GM19463 (cell line): Measurements from ENCODE around the gene LDLRAD2.
"Not testable (repeated sequence)": the region's sequence is repeated elsewhere in the genome, so short reads cannot be mapped to it uniquely, and the experiment has no call there.

Experiments used
- ATAC-seq: cut with Tn5 transposase; IDR thresholded peaks from one replicate; pipeline ENCODE4 v1.9.1; 2021; ENCODE audit warnings: mild to moderate bottlenecking, moderate library complexity; ENCODE audit not compliant: unreplicated experiment

The LDLRAD2 gene

DNA sequence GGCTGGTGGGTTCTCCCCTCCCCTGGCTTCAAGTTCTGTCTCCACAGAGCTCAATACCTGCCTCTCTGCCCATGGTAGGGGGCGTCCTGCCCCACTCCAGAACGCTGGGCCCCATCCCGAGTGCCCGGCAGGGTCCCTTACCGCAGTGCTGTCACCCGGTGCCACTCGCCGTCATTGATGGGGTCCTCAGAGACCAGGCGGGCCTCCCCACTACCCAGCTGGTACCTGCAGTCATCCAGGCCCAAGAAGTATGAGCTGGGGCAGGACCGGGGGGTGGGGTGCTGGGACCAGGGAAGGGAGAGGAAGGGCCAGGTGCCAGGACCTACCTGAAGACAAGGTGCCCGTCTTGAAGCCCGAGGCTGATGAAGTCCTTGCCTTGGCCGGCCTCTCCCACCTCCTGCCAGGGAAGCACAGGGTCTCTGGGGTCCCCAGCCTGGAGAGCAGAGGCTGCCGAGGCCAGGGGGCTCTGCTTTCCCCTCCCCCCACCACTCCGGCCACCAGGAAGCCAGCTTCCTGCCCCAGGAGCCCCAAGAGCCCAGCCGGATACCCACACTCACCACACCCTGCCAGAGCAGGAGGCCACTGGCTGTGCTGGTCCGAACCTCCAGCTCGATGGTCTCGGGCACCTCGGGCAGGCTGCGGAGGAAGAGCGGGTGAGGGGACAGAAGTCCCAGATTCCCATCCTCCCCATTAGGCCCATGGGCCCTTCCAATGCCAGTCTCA is 12.1 kb downstream of the LDLRAD2 start:
- ATAC-seq = no peak

DNA sequence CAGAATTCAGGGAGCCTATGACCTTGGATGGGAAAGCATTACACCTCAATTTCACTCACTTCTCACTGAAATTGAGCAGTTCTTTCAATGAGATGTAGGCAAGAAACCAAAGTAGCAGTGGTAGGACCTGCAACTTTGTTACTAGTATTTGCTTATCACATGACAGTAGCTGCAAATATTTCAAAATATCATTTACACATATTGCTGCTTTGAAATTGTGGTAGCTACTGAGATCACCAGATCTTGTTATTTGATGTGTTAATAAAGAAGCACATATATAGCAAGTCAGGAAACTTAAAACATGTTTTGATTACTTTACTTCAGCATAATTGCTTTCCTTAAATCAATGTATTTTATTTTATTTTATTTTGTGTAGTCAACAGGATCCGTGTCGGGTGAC is 12.9 kb downstream of the LDLRAD2 start:
- ATAC-seq = no peak

DNA sequence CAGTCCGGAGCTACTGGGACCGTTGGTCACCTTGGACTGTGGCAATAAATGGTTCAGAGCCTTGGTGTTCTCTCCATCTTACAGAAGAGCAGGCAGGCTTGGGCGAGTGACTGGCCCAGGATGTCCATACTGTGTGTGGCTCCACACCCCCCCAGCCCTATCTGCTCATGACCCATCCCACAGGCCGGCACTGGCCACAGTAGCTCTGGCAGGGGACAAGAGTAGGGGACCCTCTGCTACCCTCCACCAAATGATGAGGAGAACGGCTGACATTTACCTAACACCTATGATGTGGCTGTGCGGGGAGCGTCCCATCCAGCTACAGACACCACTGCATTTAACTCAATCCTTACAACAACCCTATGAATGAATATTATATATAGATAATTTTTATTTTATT is 13.3 kb downstream of the LDLRAD2 start:
- ATAC-seq = no peak

DNA sequence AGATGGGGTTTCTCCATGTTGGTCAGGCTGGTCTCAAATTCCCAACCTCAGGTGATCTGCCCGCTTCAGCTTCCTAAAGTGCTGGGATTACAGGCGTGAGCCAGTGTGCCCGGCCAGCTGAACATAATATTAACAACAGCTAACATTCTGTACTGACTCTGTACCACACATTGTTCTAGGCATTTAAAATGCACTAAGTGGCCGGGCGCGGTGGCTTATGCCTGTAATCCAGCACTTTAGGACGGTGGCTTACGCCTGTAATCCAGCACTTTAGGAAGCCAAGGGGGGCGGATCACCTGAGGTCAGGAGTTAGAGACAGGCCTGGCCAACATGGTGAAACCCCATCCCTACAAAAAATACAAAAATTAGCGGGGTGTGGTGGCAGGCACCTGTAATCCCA is 14.6 kb downstream of the LDLRAD2 start:
- not testable (repeated sequence) for ATAC-seq

GRCh38 chr1:21827141-21827679 is 15.1 kb downstream of the LDLRAD2 start:
- no peak for ATAC-seq

DNA sequence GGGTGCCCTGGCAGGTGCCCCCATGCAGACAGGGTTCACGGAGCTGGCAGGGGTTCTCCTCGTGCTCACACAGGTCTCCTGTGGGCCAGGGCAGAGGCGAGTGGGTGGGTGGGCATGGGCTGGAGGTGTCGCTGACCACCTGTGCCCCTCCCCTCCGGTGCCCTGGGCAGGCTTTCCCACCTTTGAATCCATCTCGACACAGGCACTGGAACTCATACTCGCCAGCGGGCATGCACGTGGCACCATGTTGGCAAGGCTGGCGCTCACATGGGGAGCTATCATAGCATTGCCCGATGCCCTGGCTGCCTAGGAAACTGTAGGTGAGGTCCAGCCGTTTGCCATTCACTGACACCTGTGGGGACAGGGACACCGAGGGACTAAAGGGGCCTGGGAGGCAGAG is 16.0 kb downstream of the LDLRAD2 start:
- no peak for ATAC-seq

GRCh38 chr1:21828506-21829210 is 16.6 kb downstream of the LDLRAD2 start:
- ATAC-seq = no peak

DNA sequence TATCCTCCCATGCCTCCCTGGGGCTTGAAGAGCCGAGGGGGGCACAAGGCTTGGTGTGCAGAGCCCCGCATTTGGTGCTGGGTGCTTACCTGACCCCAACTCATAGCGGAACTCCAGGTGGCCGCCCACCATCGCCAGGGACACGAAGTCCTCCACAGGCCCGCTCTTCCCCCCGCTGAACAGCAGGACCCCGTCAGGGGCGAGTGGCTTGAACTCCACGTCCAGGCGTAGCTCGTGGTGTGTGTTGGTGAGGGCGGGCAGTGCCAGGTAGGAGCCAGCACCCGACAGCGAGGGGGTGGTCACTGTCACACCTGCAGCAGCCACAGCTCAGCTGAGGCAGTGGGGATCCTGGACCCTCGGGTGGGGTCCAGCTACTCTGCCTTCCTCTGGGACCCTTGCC is 17.2 kb downstream of the LDLRAD2 start:
- no peak for ATAC-seq

- no peak for ATAC-seq
These were observed 18.9 kb downstream of the LDLRAD2 start for GRCh38 chr1:21830792-21831453.

DNA sequence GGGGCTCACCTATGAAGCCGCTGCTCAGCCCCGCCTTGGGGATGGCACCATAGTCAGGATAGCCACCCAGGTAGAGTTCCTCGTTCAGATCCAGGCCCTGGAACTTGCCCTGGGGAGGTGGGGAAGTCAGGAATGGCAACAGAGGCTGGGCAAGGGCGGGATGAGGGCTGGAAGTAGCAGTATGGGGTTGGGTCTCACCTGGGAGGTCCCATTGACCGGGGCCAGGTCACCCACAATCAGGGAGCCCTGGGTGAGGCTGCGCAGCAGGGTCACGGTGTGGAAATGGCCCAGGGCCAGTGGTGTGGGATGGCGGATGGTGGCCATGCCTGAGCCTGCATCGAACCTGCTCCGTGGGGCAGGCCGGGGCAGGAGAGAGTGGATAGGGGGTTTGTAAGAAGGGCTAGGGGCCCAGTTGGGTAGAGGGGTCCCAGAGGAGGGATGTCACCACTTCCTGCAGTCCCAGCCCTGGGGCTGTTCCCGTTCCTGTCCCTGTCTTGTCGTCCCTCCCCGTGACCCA is 19.4 kb downstream of the LDLRAD2 start:
- ATAC-seq = no peak

DNA sequence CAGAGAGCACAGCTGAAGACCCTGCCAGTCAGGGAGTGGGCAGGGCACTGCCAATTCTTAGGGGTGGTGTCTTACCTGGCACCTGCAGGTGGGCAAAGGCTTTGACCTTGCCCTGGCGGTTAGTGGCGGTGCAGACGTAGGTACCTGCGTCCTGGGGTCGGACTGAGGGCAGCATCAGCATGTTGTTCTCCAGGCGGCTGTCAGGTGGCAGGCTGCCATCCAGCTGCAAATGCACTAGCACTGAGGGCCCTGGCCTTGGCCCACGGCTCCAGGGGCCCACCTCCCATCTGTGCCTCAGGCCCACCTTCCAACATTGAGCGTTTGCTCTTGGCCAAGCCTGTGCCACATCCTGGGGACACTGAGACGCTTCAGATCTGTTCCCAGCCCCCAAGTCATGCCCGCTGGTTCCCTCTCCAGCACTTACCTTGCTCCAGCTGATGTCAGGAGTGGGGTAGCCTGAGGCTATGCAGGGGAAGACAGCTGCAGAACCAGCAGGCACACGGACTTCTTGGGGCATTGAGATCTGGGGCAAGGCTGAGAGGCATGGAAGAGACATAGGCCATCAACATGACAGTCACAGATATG is 21.4 kb downstream of the LDLRAD2 start:
- ATAC-seq = no peak

- ATAC-seq = no peak
These were observed 22.0 kb downstream of the LDLRAD2 start for GRCh38 chr1:21834094-21834493.

GRCh38 chr1:21834666-21835065 is 22.6 kb downstream of the LDLRAD2 start:
- no peak for ATAC-seq

DNA sequence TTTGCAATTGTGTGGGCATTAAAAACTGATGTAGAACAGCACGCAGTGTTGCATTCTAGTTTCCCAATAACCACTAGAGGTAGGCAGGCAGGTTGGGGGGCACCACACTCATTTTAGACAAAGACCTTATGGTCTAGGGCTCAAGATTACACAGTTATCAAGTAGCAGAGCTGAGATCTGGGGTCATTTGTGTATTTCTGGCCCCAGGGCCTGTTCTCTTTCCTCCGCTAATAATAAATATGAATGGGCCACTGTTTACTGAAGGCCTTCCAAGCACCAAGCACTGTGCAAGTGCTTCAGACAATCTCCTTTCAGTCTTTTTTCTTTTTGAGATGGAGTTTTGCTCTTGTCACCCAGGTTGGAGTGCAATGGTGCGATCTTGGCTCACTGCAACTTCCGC is 23.9 kb downstream of the LDLRAD2 start:
- no peak for ATAC-seq

GRCh38 chr1:21836729-21837128 is 24.7 kb downstream of the LDLRAD2 start:
- ATAC-seq = no peak

- no peak for ATAC-seq
These were observed 25.4 kb downstream of the LDLRAD2 start for GRCh38 chr1:21837476-21837875.

DNA sequence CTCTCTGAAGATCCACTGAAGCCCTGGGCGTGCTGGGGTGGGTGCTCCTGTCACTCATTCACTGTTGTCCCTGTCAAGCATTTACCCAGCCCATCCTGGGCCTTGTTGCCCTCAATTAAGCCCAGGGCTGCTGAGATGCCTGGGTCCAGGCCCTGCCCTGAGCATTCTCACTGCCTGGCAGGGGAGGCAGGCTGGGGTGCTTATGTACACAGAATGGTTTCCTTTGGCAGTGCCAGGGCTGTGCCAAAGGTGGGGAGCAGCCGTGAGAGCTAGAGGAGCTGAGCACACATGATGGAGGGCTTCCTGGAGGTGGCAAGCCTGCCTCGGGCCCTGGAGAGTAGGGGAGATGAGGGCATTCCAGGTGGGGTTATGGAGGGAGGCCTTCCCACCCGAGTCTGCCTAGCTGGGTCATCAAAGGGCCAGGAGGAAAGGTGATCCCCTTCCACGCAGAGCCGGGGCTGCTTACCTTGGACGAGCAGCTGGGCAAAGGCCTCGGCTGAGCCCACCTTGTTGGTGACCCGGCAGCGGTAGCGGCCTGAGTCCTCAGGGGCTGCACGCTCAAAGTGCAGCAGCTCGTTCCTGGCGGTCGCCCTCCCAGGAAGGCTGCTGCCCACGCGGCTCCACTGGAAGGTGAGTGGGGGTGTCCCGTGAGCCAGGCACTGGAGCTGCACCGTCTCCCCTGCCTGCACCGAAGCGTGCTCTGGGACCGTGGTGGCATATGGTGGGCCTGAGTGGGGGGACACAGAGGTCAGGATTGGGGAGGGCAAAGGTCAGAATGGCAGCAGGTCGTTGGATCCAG is 26.5 kb downstream of the LDLRAD2 start:
- no peak for ATAC-seq

DNA sequence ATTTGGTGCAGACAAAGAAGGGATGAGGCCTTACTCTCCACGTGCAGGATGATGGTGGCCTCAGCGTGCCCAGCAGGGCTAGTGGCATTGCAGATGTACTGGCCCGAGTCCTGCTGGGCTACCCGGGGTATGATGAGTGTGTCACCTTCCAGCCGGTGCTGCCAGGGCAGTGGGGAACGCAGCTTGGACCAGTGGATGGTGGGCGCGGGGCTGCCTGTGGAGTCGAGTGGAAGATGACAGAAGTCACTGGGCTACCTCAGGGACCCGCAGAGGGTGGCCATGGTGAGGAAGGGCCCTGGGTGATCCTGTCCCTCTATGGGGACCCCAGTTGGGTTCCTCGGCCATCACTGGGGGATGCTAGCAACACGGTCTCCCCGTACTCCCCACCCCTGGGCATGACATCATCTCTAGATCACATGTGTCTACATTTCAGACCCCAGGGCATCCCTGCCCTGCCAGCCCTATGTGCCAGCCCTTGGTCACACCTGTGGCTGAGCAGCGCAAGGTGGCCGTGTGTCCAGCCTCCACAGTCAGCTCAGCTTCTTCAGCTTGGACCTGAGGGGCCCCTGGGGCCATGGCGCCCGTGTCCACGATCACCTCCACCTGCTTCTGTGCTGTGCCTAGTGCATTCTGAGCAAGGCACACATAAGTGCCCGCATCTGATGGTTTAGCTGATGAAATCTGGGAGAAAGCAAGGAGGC is 27.4 kb downstream of the LDLRAD2 start:
- ATAC-seq = no peak

GRCh38 chr1:21840981-21841380 is 28.9 kb downstream of the LDLRAD2 start:
- no peak for ATAC-seq
